AG04449 (cell line): Measurements from ENCODE around the gene ZFAND3.

Experiments
- CTCF ChIA-PET: fragments of 350-600 bp; formaldehyde crosslinking; extraction: SDS; loops from one replicate; lab custom pipeline; 2021; ENCODE audit warnings: antibody characterized with exemption; lab: Yijun Ruan, JAX
- POLR2A ChIA-PET: fragments of 400-600, 350-600 bp; formaldehyde crosslinking; extraction: SDS; loops from one replicate; lab custom pipeline; 2020; ENCODE audit warnings: antibody characterized with exemption, inconsistent platforms; lab: Yijun Ruan, JAX
- DNase-seq: peaks from one replicate; pipeline ENCODE4 v3.0.0-alpha.2; 2010; ENCODE audit warnings: low read depth, low spot score
- H3K4me3 ChIP-seq: 2 replicates; pipeline ENCODE4 v1.5.1; 2011; ENCODE audit warnings: low read depth, mild to moderate bottlenecking, control low read depth, low read length
- TF ChIP-seq, protein P1 (sequence below): IDR thresholded peaks from one replicate; pipeline ENCODE4 v1.5.1; 2011; ENCODE audit warnings: mild to moderate bottlenecking, moderate library complexity, low read length, control low read depth, inconsistent platforms; ENCODE audit not compliant: insufficient read depth; ENCODE audit errors: missing control alignments

Gene ZFAND3

DNA sequence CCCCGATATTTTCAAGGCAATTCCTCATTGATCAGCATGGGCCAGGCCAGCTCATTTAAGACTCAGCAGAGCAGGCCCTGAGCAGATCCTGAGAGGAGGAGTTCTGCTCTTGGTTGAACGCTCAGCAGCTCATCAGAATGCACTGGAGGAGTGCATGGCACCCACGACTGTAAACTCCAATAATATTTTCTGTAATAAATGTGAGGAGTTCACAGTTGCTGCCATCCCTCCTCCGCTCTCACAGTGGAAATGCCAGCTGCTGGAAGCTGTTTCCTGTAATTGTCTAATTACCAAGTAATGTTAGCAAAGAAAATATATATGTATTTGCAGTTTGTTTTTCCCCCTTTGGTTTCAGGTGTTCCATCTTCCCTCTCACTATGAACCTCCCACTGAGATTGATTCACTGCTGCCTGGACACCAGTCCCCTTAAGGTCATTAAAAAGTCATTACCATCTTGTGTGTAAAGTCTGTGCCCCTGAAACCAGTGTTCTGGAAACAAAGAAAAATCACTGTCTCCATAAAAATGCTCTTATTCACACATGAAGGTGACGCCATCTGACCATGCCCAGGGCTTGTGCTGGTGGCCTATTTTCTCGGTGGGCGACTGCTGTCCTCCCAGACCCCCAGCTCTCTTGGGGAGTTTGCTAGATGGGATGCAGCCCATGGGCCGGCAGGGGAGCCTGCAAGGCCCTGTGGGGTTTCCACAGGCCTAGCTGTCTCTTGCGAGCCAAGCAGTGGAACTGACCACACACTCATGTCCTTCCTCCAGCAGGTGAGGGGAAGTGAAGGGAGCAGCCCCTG lies 374.2 kb downstream of the ZFAND3 start:
- H3K4me3 ChIP-seq = no peak overlapping the region
- TF ChIP-seq, protein P1, sequence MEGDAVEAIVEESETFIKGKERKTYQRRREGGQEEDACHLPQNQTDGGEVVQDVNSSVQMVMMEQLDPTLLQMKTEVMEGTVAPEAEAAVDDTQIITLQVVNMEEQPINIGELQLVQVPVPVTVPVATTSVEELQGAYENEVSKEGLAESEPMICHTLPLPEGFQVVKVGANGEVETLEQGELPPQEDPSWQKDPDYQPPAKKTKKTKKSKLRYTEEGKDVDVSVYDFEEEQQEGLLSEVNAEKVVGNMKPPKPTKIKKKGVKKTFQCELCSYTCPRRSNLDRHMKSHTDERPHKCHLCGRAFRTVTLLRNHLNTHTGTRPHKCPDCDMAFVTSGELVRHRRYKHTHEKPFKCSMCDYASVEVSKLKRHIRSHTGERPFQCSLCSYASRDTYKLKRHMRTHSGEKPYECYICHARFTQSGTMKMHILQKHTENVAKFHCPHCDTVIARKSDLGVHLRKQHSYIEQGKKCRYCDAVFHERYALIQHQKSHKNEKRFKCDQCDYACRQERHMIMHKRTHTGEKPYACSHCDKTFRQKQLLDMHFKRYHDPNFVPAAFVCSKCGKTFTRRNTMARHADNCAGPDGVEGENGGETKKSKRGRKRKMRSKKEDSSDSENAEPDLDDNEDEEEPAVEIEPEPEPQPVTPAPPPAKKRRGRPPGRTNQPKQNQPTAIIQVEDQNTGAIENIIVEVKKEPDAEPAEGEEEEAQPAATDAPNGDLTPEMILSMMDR = no peak
- no peak for DNase-seq
- ChIA-PET POLR2A (no interaction called here), CTCF (interaction anchor here (2.0 kb wide), 1 partner anchor 8 kb away, joined by 5 read pairs; no protein-coding TSS in a partner anchor)

DNA sequence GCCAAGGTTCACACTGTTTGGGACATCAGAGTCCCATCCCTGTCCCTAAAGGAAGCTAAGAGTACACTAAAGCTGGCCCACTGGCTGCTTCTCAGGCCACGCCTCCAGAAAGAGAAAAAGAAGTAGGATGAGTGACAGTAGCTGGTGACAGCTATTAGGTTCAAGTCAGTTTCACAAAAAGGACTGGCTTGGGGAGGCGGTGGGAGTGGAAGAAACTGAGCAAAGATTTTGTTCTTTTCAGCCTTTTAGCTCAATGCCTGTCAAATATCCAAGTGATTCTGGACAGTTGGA lies 374.7 kb downstream of the ZFAND3 start:
- ChIA-PET CTCF (no interaction called here), POLR2A (no interaction called here)
- TF ChIP-seq, protein P1 = no peak
- no peak for DNase-seq
- H3K4me3 ChIP-seq = no peak overlapping the region

- TF ChIP-seq, protein P1 = no peak
- POLR2A ChIA-PET = no interaction called here
- CTCF ChIA-PET = no interaction called here
- DNase-seq = no peak
- H3K4me3 ChIP-seq = no peak overlapping the region
Measured at GRCh38 chr6:38194589-38194988, 375.1 kb downstream of the ZFAND3 start.

DNA sequence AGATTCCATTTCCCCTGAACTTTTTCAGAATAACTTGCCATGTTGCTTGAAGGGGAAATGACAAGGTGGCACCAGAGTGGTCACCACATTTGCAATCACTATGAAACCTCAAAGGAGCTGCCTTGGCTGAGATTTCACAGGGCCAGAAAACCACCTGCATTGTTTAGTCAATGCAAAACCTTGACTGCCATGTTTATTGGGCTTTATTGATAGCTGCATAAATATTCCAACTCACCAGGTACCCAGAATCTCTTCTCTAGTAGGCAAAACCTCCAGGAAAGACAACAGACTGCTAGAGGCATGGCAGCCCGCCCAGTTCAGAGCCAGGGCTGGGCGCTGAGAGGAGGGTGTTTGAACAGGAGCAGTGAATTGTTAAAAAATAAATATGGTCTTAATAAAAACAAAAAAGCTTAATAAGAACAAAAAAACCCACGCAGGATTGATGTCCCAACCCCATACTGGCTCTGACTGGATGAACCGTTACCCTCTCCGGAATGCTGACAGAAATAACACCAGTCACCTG lies 375.6 kb downstream of the ZFAND3 start:
- DNase-seq = no peak
- TF ChIP-seq, protein P1 = no peak
- ChIA-PET CTCF (interaction anchor here (1.0 kb wide), 1 partner anchor 8 kb away, joined by 3 read pairs; no protein-coding TSS in a partner anchor), POLR2A (no interaction called here)
- H3K4me3 ChIP-seq = no peak overlapping the region

DNA sequence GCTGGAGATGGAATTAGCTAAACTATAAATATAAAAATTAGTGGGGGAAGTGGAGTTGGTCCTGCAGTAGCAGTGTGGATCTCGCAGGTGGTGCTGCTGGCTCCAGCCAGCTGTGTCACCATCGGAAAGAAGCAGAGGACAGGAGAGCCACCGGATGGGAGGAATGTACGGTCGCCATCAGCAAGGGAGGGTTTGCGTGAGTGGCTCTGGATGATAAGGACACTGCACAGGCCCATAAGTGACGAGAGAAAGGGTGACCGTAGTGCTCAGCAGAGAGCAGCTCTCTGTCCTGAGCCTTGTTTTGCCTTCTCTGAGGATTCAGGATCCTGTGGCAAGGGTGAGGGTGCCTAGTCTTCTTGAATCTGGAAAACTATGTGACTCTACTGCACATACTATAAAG lies 378.7 kb downstream of the ZFAND3 start:
- TF ChIP-seq, protein P1 = no peak
- ChIA-PET CTCF (interaction anchor here (1.7 kb wide), 1 partner anchor 63 kb away, joined by 3 read pairs; no protein-coding TSS in a partner anchor), POLR2A (no interaction called here)
- H3K4me3 ChIP-seq = no peak overlapping the region
- DNase-seq = no peak
